Measurements from ENCODE around the gene GUCY2D.

The GUCY2D gene

GRCh38 chr17:7977805-7978204 is 24.6 kb upstream of the GUCY2D start:
- H3K79me2 ChIP-seq (ENCODE audit: insufficient read depth, low read length), result no peaks in the 10 kb centered on the region
- no peaks in the 10 kb centered on the region for H3K9me2 ChIP-seq (ENCODE audit: low read depth, low read length)
- no peaks in the 10 kb centered on the region for H3K4me1 ChIP-seq (ENCODE audit: insufficient read depth, low read length, severe bottlenecking)
- no peak overlapping the region for H2AFZ ChIP-seq (ENCODE audit: low read length)
- no peak overlapping the region for H3K9ac ChIP-seq (ENCODE audit: low read length)
- H3K9me3 ChIP-seq (ENCODE audit: low read length), result peaks cover 5% of the 10 kb centered on the region; the same call in 1 of the 2 replicates
- H4K20me1 ChIP-seq (ENCODE audit: insufficient read depth, low read length), result no peaks in the 10 kb centered on the region
- no peak overlapping the region for H3K4me2 ChIP-seq (ENCODE audit: low read length)
- no peaks in the 10 kb centered on the region; the same call in 1 of the 2 replicates for H3K36me3 ChIP-seq (ENCODE audit: insufficient read depth, low read length)
- H3K27ac ChIP-seq (ENCODE audit: low read depth, low read length, poor library complexity, severe bottlenecking), result no peak overlapping the region
- H3K27me3 ChIP-seq (ENCODE audit: insufficient read depth, low read length), result no peaks in the 10 kb centered on the region; the same call in 1 of the 2 replicates
- no peak overlapping the region for H3K4me3 ChIP-seq (ENCODE audit: low read depth, low read length, poor library complexity, severe bottlenecking)
- H3F3A ChIP-seq (ENCODE audit: insufficient read depth, low read length), result no peaks in the 10 kb centered on the region
- TF ChIP-seq EZH2 (IDR thresholded peaks at IDR 0.05; ENCODE audit: borderline replicate concordance, low read length), result no peak
- no peak for TF ChIP-seq CTCF (IDR thresholded peaks at IDR 0.05; ENCODE audit: low read length)

GRCh38 chr17:7982173-7982572 is 20.2 kb upstream of the GUCY2D start:
- H3F3A ChIP-seq (ENCODE audit: insufficient read depth, low read length), result no peaks in the 10 kb centered on the region
- H3K9me3 ChIP-seq (ENCODE audit: low read length), result no peaks in the 10 kb centered on the region
- no peak overlapping the region for H2AFZ ChIP-seq (ENCODE audit: low read length)
- no peaks in the 10 kb centered on the region for H3K79me2 ChIP-seq (ENCODE audit: insufficient read depth, low read length)
- no peak overlapping the region for H3K27ac ChIP-seq (ENCODE audit: low read depth, low read length, poor library complexity, severe bottlenecking)
- H3K4me2 ChIP-seq (ENCODE audit: low read length), result no peak overlapping the region
- H3K27me3 ChIP-seq (ENCODE audit: insufficient read depth, low read length), result peaks cover 6% of the 10 kb centered on the region; the same call in 1 of the 2 replicates
- no peaks in the 10 kb centered on the region for H3K36me3 ChIP-seq (ENCODE audit: insufficient read depth, low read length)
- H3K9ac ChIP-seq (ENCODE audit: low read length), result no peak overlapping the region
- H3K4me3 ChIP-seq (ENCODE audit: low read depth, low read length, poor library complexity, severe bottlenecking), result no peak overlapping the region
- H3K4me1 ChIP-seq (ENCODE audit: insufficient read depth, low read length, severe bottlenecking), result no peaks in the 10 kb centered on the region
- H4K20me1 ChIP-seq (ENCODE audit: insufficient read depth, low read length), result no peaks in the 10 kb centered on the region
- H3K9me2 ChIP-seq (ENCODE audit: low read depth, low read length), result no peaks in the 10 kb centered on the region
- TF ChIP-seq CTCF (IDR thresholded peaks at IDR 0.05; ENCODE audit: low read length), result no peak

- H3K36me3 ChIP-seq (ENCODE audit: insufficient read depth, low read length), result no peaks in the 10 kb centered on the region
- H3K79me2 ChIP-seq (ENCODE audit: insufficient read depth, low read length), result no peaks in the 10 kb centered on the region
- H3K27me3 ChIP-seq (ENCODE audit: insufficient read depth, low read length), result peaks cover 10% of the 10 kb centered on the region
- no peaks in the 10 kb centered on the region for H3F3A ChIP-seq (ENCODE audit: insufficient read depth, low read length)
- H4K20me1 ChIP-seq (ENCODE audit: insufficient read depth, low read length), result no peaks in the 10 kb centered on the region
- no peak overlapping the region for H3K4me2 ChIP-seq (ENCODE audit: low read length)
- H2AFZ ChIP-seq (ENCODE audit: low read length), result no peak overlapping the region
- H3K9me3 ChIP-seq (ENCODE audit: low read length), result no peaks in the 10 kb centered on the region
- H3K27ac ChIP-seq (ENCODE audit: low read depth, low read length, poor library complexity, severe bottlenecking), result no peak overlapping the region
- no peak overlapping the region for H3K9ac ChIP-seq (ENCODE audit: low read length)
- no peaks in the 10 kb centered on the region for H3K9me2 ChIP-seq (ENCODE audit: low read depth, low read length)
- TF ChIP-seq CTCF (IDR thresholded peaks at IDR 0.05; ENCODE audit: low read length) (peak; percentile 35), EZH2 (IDR thresholded peaks at IDR 0.05; ENCODE audit: borderline replicate concordance, low read length) (no peak)
- H3K4me1 ChIP-seq (ENCODE audit: insufficient read depth, low read length, severe bottlenecking), result no peaks in the 10 kb centered on the region
- no peak overlapping the region for H3K4me3 ChIP-seq (ENCODE audit: low read depth, low read length, poor library complexity, severe bottlenecking)
Measured at GRCh38 chr17:7982666-7983065, 19.7 kb upstream of the GUCY2D start.
